AG20443 (cell line): ENCODE data around the gene AARS1.
A peak's percentile ranks its signal among the peaks of the same experiment; 100 is the strongest.
"Not testable (repeated sequence)": the region's sequence is repeated elsewhere in the genome, so short reads cannot be mapped to it uniquely, and the experiment has no call there.

Experiments
- DNase-seq: peaks from one replicate; pipeline ENCODE4 v3.0.0; 2012; ENCODE audit warnings: low spot score, mixed read lengths

The AARS1 gene

GRCh38 chr16:70271696-70272095 lies 17.6 kb downstream of the AARS1 start:
- DNase-seq, result no peak

- no peak for DNase-seq
Measured at GRCh38 chr16:70270176-70270575, 19.1 kb downstream of the AARS1 start.

- DNase-seq, result no peak
Measured at GRCh38 chr16:70269471-70269870, 19.8 kb downstream of the AARS1 start.

GRCh38 chr16:70267922-70268321 lies 21.4 kb downstream of the AARS1 start:
- DNase-seq, result not testable (repeated sequence)

- DNase-seq, result peak; percentile 64
Measured at GRCh38 chr16:70267516-70267915, 21.8 kb downstream of the AARS1 start.

- not testable (repeated sequence) for DNase-seq
Measured at GRCh38 chr16:70259903-70260302, 29.4 kb downstream of the AARS1 start.

- no peak for DNase-seq
Measured at GRCh38 chr16:70258946-70259345, 30.4 kb downstream of the AARS1 start.

GRCh38 chr16:70258065-70258464 lies 31.2 kb downstream of the AARS1 start:
- no peak for DNase-seq

- peak; percentile 34 for DNase-seq
Measured at GRCh38 chr16:70257391-70257790, 31.9 kb downstream of the AARS1 start.

GRCh38 chr16:70255574-70255973 lies 33.7 kb downstream of the AARS1 start:
- DNase-seq, result no peak

- DNase-seq, result peak; percentile 3
Measured at GRCh38 chr16:70254965-70255286, 34.4 kb downstream of the AARS1 start.

GRCh38 chr16:70254180-70254964 lies 34.9 kb downstream of the AARS1 start:
- DNase-seq, result peak; percentile 5

- peak; percentile 63 for DNase-seq
Measured at GRCh38 chr16:70253291-70254106, 35.8 kb downstream of the AARS1 start.

GRCh38 chr16:70252355-70252988 lies 36.8 kb downstream of the AARS1 start:
- DNase-seq, result no peak

- peak; percentile 97 for DNase-seq
Measured at GRCh38 chr16:70251629-70252354, 37.5 kb downstream of the AARS1 start, which contains the start of gene EXOSC6. Gene EXOSC6, minus strand, starts transcription at chr16:70251940. Its CDS starts 40 bp downstream, at chr16:70251900.

- peak; percentile 80 for DNase-seq
Measured at GRCh38 chr16:70250748-70251628, 38.3 kb downstream of the AARS1 start.

- DNase-seq, result not testable (repeated sequence)
Measured at GRCh38 chr16:70249697-70250096, 39.6 kb downstream of the AARS1 start.

GRCh38 chr16:70238773-70239172 lies 50.5 kb downstream of the AARS1 start:
- DNase-seq, result not testable (repeated sequence)

- not testable (repeated sequence) for DNase-seq
Measured at GRCh38 chr16:70231831-70232230, 57.5 kb downstream of the AARS1 start.

- not testable (repeated sequence) for DNase-seq
Measured at GRCh38 chr16:70226024-70226423, 63.3 kb downstream of the AARS1 start.

- DNase-seq, result not testable (repeated sequence)
Measured at GRCh38 chr16:70225430-70225829, 63.9 kb downstream of the AARS1 start.
